Muscle layer of duodenum (tissue), 2 donors: ENCODE measurements around the gene SMIM24.

Source experiments
- H3K27ac ChIP-seq: one replicate; pipeline ENCODE4 v1.7.0; 2013; ENCODE audit warnings: mild to moderate bottlenecking, low read length
- H3K27me3 ChIP-seq: one replicate; pipeline ENCODE4 v1.7.0; 2013; ENCODE audit warnings: low read depth, mild to moderate bottlenecking, control low read depth, low read length
- H3K36me3 ChIP-seq, 2 donors: one replicate each; pipeline ENCODE4 v1.7.0; 2013; ENCODE audit warnings: low read length in 2 of 2, control low read depth in 1 of 2, mild to moderate bottlenecking in 1 of 2; ENCODE audit not compliant: insufficient read depth in 2 of 2, control insufficient read depth in 1 of 2
- H3K4me1 ChIP-seq, 2 donors: one replicate each; pipeline ENCODE4 v1.7.0; 2013; ENCODE audit warnings: low read length in 2 of 2, mild to moderate bottlenecking in 2 of 2, control low read depth in 1 of 2, moderate library complexity in 1 of 2; ENCODE audit not compliant: insufficient read depth in 2 of 2, control insufficient read depth in 1 of 2
- H3K4me3 ChIP-seq, 2 donors: one replicate each; pipeline ENCODE4 v1.7.0; 2013; ENCODE audit warnings: low read length in 2 of 2, low read depth in 1 of 2, mild to moderate bottlenecking in 1 of 2
- H3K9me3 ChIP-seq, 2 donors: one replicate each; pipeline ENCODE4 v1.7.0; 2013; ENCODE audit warnings: low read length in 2 of 2, control low read depth in 1 of 2, mild to moderate bottlenecking in 1 of 2; ENCODE audit not compliant: control insufficient read depth in 1 of 2
- donor health status: healthy.

The SMIM24 gene

GRCh38 chr19:3477951-3478350 lies 2.4 kb downstream of the SMIM24 start:
- Histone ChIP-seq H3K27ac (no peak overlapping the region), H3K9me3 (no peaks in the 10 kb centered on the region), H3K27me3 (no peaks in the 10 kb centered on the region), H3K36me3 (no peaks in the 10 kb centered on the region), H3K4me3 (no peak overlapping the region), H3K4me1 (peaks cover 0 to 4% of the 10 kb centered on the region in 2 donors)

GRCh38 chr19:3477506-3477905 lies 2.8 kb downstream of the SMIM24 start:
- Histone ChIP-seq H3K27me3 (no peaks in the 10 kb centered on the region), H3K4me1 (peaks cover 0 to 5% of the 10 kb centered on the region in 2 donors), H3K36me3 (no peaks in the 10 kb centered on the region)

DNA sequence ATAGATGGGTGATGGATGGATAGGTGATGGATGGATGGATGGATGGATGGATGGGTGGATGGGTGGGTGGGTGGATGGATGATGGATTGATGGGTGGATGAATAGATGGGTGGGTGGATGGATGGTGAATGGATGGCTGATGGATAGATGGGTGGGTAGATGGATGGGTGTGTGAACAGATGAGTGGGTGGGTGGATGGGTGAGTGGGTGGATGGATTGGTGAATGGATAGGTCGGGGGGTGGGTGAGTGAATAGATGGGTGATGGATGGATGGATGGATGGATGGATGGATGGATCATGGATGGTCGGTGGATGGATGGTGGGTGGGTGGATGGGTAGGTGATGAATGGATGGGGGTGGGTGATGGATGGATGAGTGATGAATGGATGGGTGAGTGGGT lies 3.5 kb downstream of the SMIM24 start:
- Histone ChIP-seq H3K27me3 (no peaks in the 10 kb centered on the region), H3K4me3 (no peak overlapping the region), H3K36me3 (no peaks in the 10 kb centered on the region), H3K9me3 (no peaks in the 10 kb centered on the region), H3K27ac (no peak overlapping the region), H3K4me1 (peaks cover 0 to 12% of the 10 kb centered on the region in 2 donors)

More at GRCh38 chr19:3477506-3477905, 2.8 kb downstream of the SMIM24 start:
- no peaks in the 10 kb centered on the region for H3K9me3 ChIP-seq
- no peak overlapping the region for H3K27ac ChIP-seq
- H3K4me3 ChIP-seq = no peak overlapping the region

GRCh38 chr19:3475449-3475848 lies 4.9 kb downstream of the SMIM24 start:
- H3K9me3 ChIP-seq = no peaks in the 10 kb centered on the region
- H3K27ac ChIP-seq = no peak overlapping the region

DNA sequence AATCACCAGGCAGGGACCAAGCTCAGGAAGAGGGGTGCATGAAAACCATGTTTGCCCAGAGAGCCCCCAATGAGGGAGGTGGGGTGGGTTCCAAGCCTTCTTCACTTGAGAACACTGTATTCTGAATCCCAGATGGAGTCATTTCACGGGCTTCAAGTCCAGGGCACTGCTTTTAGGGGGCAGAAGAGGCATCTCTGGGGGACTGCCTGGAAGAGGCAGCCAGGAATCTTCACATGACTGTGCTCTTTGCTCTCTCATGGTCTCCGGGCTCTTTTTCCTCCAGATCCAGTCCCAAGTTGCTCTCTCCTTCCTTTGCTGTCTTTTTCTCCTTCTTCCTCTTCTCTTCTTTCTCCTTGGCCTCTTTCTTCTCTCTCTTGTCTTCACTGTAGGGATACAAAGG lies 5.7 kb downstream of the SMIM24 start:
- Histone ChIP-seq H3K27me3 (no peaks in the 10 kb centered on the region), H3K27ac (no peak overlapping the region), H3K9me3 (no peaks in the 10 kb centered on the region), H3K36me3 (no peaks in the 10 kb centered on the region), H3K4me1 (peaks cover 0 to 17% of the 10 kb centered on the region in 2 donors), H3K4me3 (no peak overlapping the region)

More at GRCh38 chr19:3475449-3475848, 4.9 kb downstream of the SMIM24 start:
- Histone ChIP-seq H3K4me3 (no peak overlapping the region), H3K4me1 (peaks cover 0 to 17% of the 10 kb centered on the region in 2 donors), H3K36me3 (no peaks in the 10 kb centered on the region), H3K27me3 (no peaks in the 10 kb centered on the region)

- H3K27ac ChIP-seq = no peak overlapping the region
- no peaks in the 10 kb centered on the region for H3K36me3 ChIP-seq
- H3K27me3 ChIP-seq = no peaks in the 10 kb centered on the region
- no peak overlapping the region for H3K4me3 ChIP-seq
- H3K4me1 ChIP-seq = peaks cover 0 to 16% of the 10 kb centered on the region in 2 donors
- no peaks in the 10 kb centered on the region for H3K9me3 ChIP-seq
These were observed 6.3 kb downstream of the SMIM24 start for GRCh38 chr19:3474010-3474409.

GRCh38 chr19:3471954-3472655 lies 8.2 kb downstream of the SMIM24 start:
- Histone ChIP-seq H3K4me3 (no peak overlapping the region), H3K36me3 (no peaks in the 10 kb centered on the region), H3K9me3 (no peaks in the 10 kb centered on the region), H3K27ac (no peak overlapping the region), H3K4me1 (peaks cover 0 to 15% of the 10 kb centered on the region in 2 donors), H3K27me3 (no peaks in the 10 kb centered on the region)

GRCh38 chr19:3470500-3471128 lies 9.7 kb downstream of the SMIM24 start:
- Histone ChIP-seq H3K9me3 (no peaks in the 10 kb centered on the region), H3K27me3 (no peaks in the 10 kb centered on the region)

DNA sequence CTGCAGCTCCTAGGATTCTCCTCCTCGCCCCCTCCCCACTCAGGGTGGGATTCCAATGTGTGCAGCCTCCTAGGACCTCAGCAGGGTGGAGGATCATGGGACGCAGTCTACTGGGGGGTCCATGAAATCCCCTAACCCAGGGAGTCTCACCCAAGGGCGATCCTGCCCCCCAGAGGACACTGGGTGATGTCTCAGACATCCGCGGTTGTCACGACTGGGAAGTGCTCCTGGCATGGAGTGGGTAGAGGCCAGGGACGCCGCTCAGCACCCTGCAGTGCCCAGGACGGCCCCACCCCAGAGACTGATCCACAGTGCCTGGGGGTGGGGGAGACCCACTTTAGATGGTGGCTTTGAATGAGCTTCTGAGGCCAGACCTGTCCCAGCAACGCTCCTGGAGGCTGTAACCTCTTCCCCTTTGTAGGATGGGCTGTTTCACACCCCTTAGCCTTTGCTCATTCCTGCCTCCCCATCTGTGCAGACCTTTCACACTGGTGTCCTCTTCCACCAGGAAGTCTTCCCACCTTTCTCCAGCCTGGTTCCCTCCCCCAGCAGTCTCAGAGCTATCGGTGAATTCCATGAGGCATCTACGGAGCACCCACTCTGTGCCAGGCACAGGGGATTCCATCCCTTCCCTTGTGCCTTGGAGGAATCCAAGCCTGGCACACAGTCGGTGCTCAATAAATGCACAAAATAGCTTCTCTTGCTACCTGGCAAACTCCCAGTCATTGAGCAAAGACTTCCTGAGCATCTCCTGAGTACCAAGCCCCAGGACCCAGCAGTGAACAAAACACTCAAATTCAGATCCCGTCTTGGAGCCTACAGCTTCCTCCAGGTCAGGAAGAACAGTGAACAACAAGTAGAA lies 10.5 kb downstream of the SMIM24 start:
- H3K9me3 ChIP-seq = no peaks in the 10 kb centered on the region
- H3K4me3 ChIP-seq = no peak overlapping the region
- no peaks in the 10 kb centered on the region for H3K27me3 ChIP-seq
- H3K36me3 ChIP-seq = no peaks in the 10 kb centered on the region
- peaks cover 0 to 30% of the 10 kb centered on the region in 2 donors for H3K4me1 ChIP-seq
- H3K27ac ChIP-seq = no peak overlapping the region

More at GRCh38 chr19:3470500-3471128, 9.7 kb downstream of the SMIM24 start:
- Histone ChIP-seq H3K4me1 (peaks cover 0 to 27% of the 10 kb centered on the region in 2 donors), H3K27ac (no peak overlapping the region), H3K4me3 (no peak overlapping the region), H3K36me3 (no peaks in the 10 kb centered on the region)

- Histone ChIP-seq H3K4me1 (peaks cover 0 to 30% of the 10 kb centered on the region in 2 donors), H3K27me3 (no peaks in the 10 kb centered on the region), H3K4me3 (no peak overlapping the region), H3K27ac (no peak overlapping the region), H3K9me3 (no peaks in the 10 kb centered on the region), H3K36me3 (peaks cover 0 to under 1% of the 10 kb centered on the region in 2 donors)
These were observed 12.1 kb downstream of the SMIM24 start for GRCh38 chr19:3468211-3468610.
